HEK293 (cell line): ENCODE measurements around the gene KLK15.

Experiments used
- CTCF ChIP-seq: fragments of 450-650 bp; formaldehyde crosslinking; IDR thresholded peaks from 2 replicates; pipeline ENCODE4 v1.5.1; 2016; ENCODE audit warnings: missing biosample characterization, missing genetic modification characterization
- ZNF133 ChIP-seq: fragments of 450-650 bp; formaldehyde crosslinking; IDR thresholded peaks from 2 replicates; pipeline ENCODE4 v1.5.1; 2016; ENCODE audit warnings: missing biosample characterization, missing genetic modification characterization
- ZNF214 ChIP-seq: fragments of 450-650 bp; formaldehyde crosslinking; IDR thresholded peaks from 2 replicates; pipeline ENCODE4 v1.5.1; 2017; ENCODE audit warnings: missing biosample characterization, mild to moderate bottlenecking, missing genetic modification characterization, borderline replicate concordance
- ZNF223 ChIP-seq: fragments of 450-650 bp; formaldehyde crosslinking; IDR thresholded peaks from 2 replicates; pipeline ENCODE4 v1.5.1; 2016; ENCODE audit warnings: missing biosample characterization, missing genetic modification characterization
- ZNF274 ChIP-seq, 2 experiments: fragments of 200-500 bp in 1 of 2; fragments of 450-650 bp in 1 of 2; sonication (Bioruptor generic) in 1 of 2; formaldehyde crosslinking in 1 of 2; IDR thresholded peaks; 2 replicates each; pipeline versions ENCODE4 v1.5.1 to v1.6.1; 2014 to 2016; ENCODE audit warnings: borderline replicate concordance in 1 of 2, inconsistent platforms in 1 of 2, low read length in 1 of 2, missing biosample characterization in 1 of 2, missing genetic modification characterization in 1 of 2
- ZNF398 ChIP-seq: fragments of 450-650 bp; formaldehyde crosslinking; IDR thresholded peaks from 2 replicates; pipeline ENCODE4 v1.5.1; 2017; ENCODE audit warnings: missing biosample characterization, missing genetic modification characterization
- ZNF777 ChIP-seq: fragments of 450-650 bp; formaldehyde crosslinking; IDR thresholded peaks from 2 replicates; pipeline ENCODE4 v1.5.1; 2017; ENCODE audit warnings: missing biosample characterization, missing genetic modification characterization, borderline replicate concordance
- ZNF843 ChIP-seq: fragments of 450-650 bp; formaldehyde crosslinking; IDR thresholded peaks from 2 replicates; pipeline ENCODE4 v1.5.1; 2016; ENCODE audit warnings: missing biosample characterization, missing genetic modification characterization

- TF ChIP-seq ZNF398 (tag by site-specific recombination) = no peak
- no peak for TF ChIP-seq ZNF843 (tag by site-specific recombination)
- TF ChIP-seq ZNF274 (IDR thresholded peaks at IDR 0.05; ENCODE audit: low read length) = no peak
- no peak for TF ChIP-seq ZNF274 (tag by site-specific recombination; IDR thresholded peaks at IDR 0.05; ENCODE audit: borderline replicate concordance)
- TF ChIP-seq ZNF223 (tag by site-specific recombination) = no peak
- TF ChIP-seq CTCF = no peak
- no peak for TF ChIP-seq ZNF777
- no peak for TF ChIP-seq ZNF214
- no peak for TF ChIP-seq ZNF133 (tag by site-specific recombination)
Measured at GRCh38 chr19:50777261-50777660, 56.1 kb downstream of the KLK15 start.
